Endothelial cell of umbilical vein (primary cell): Measurements from ENCODE around the gene OR5AU1. TPM values are rescaled to one million over a fixed set of nuclear protein-coding genes. Genes with fewer than 3 reads are reported as not detected.

Source experiments
- BruUV-seq: library from RNA; stranded (reverse); fragments of 400-500 nt; replicated peaks from 2 replicates; lab custom pipeline; 2021; lab: Mats Ljungman, UMichigan
- CTCF ChIA-PET: fragments of 300-600, 350-600 bp; sonication (Branson Sonifier 250); formaldehyde crosslinking; loops from one replicate; lab custom pipeline; 2021; ENCODE audit warnings: antibody characterized with exemption, inconsistent platforms; lab: Charles Lee
- POLR2A ChIA-PET: fragments of 300-600, 350-600 bp; sonication (Branson Sonifier 250); formaldehyde crosslinking; loops from one replicate; lab custom pipeline; 2021; ENCODE audit warnings: antibody characterized with exemption, inconsistent platforms; lab: Charles Lee
- DNase-seq: peaks from one replicate; pipeline ENCODE4 v3.0.0-alpha.2; 2011; ENCODE audit warnings: low read depth, low spot score
- FAIRE-seq: peaks from 2 replicates; lab custom pipeline; 2011; peaks lifted over from hg19 to GRCh38; lab: Jason Lieb, UNC
- H2AFZ ChIP-seq: 2 replicates; pipeline ENCODE4 v1.6.0; 2012; ENCODE audit warnings: low read depth, low read length, control low read depth, inconsistent platforms
- H3K27ac ChIP-seq: 2 replicates; pipeline ENCODE4 v1.5.1; 2011; ENCODE audit warnings: low read depth, mild to moderate bottlenecking, control low read depth, low read length, moderate library complexity; ENCODE audit not compliant: insufficient read depth
- H3K27me3 ChIP-seq, 2 experiments: 2 replicates each; pipeline versions ENCODE4 v1.6.0 to v1.6.1; 2011; ENCODE audit warnings: low read length in 2 of 2, mixed read lengths in 1 of 2; ENCODE audit not compliant: control insufficient read depth in 2 of 2, insufficient read depth in 2 of 2
- H3K36me3 ChIP-seq, 2 experiments: 2 replicates in 1 of 2; 3 replicates in 1 of 2; pipeline ENCODE4 v1.5.1; 2011; ENCODE audit warnings: low read length in 2 of 2, mild to moderate bottlenecking in 1 of 2, moderate library complexity in 1 of 2; ENCODE audit not compliant: control insufficient read depth in 2 of 2, insufficient read depth in 2 of 2; ENCODE audit errors: extremely low read depth in 1 of 2
- H3K4me1 ChIP-seq: 3 replicates; pipeline ENCODE4 v1.5.1; 2011; ENCODE audit warnings: mild to moderate bottlenecking, low read length; ENCODE audit not compliant: control insufficient read depth, insufficient read depth; ENCODE audit errors: extremely low read depth
- H3K4me2 ChIP-seq: 2 replicates; pipeline ENCODE4 v1.6.1; 2011; ENCODE audit warnings: low read length, control low read depth, mixed read lengths; ENCODE audit not compliant: insufficient read depth
- H3K4me3 ChIP-seq, 3 experiments: fragments of 200-600 bp in 1 of 3; sonication (generic), shearing (Covaris generic) in 1 of 3; replicated peaks in 1 of 3; 2 replicates each; pipeline ENCODE4 v1.5.1; 2011 to 2016; ENCODE audit warnings: control low read depth in 3 of 3, low read length in 3 of 3, mild to moderate bottlenecking in 2 of 3, inconsistent platforms in 1 of 3, low read depth in 1 of 3, moderate library complexity in 1 of 3; ENCODE audit not compliant: insufficient read depth in 1 of 3
- H3K79me2 ChIP-seq: 2 replicates; pipeline ENCODE4 v1.6.0; 2012; ENCODE audit warnings: low read length, inconsistent platforms; ENCODE audit not compliant: control insufficient read depth, insufficient read depth
- H3K9ac ChIP-seq: replicated peaks from 2 replicates; pipeline ENCODE3; 2011; ENCODE audit warnings: low read length, control low read depth; ENCODE audit not compliant: insufficient read depth; ENCODE audit errors: extremely low read depth
- H3K9me1 ChIP-seq: replicated peaks from 3 replicates; pipeline ENCODE4 v1.6.0; 2011; ENCODE audit warnings: mild to moderate bottlenecking, low read length; ENCODE audit not compliant: control insufficient read depth, insufficient read depth; ENCODE audit errors: extremely low read depth
- H3K9me3 ChIP-seq: replicated peaks from 2 replicates; pipeline ENCODE4 v1.5.1; 2012; ENCODE audit warnings: low read length, inconsistent platforms; ENCODE audit not compliant: control insufficient read depth, insufficient read depth
- H4K20me1 ChIP-seq: replicated peaks from 2 replicates; pipeline ENCODE3; 2011; ENCODE audit warnings: mild to moderate bottlenecking, low read length; ENCODE audit not compliant: control insufficient read depth, insufficient read depth; ENCODE audit errors: extremely low read depth
- CTCF ChIP-seq, 2 donors: IDR thresholded peaks; 1 replicate in 1 of 2; 2 replicates in 1 of 2; pipeline ENCODE4 v1.5.1; 2011; ENCODE audit warnings: low read length in 2 of 2, mild to moderate bottlenecking in 2 of 2, moderate library complexity in 2 of 2, control low read depth in 1 of 2, inconsistent platforms in 1 of 2, low read depth in 1 of 2; ENCODE audit not compliant: insufficient read depth in 1 of 2; ENCODE audit errors: extremely low read depth in 1 of 2
- EZH2 ChIP-seq: IDR thresholded peaks from 2 replicates; pipeline ENCODE4 v1.6.1; 2012; ENCODE audit warnings: borderline replicate concordance, low read depth, mild to moderate bottlenecking, moderate library complexity, low read length, inconsistent platforms; ENCODE audit not compliant: severe bottlenecking
- FOS ChIP-seq: IDR thresholded peaks from 2 replicates; pipeline ENCODE4 v1.6.1; 2011; ENCODE audit warnings: mild to moderate bottlenecking, low read length, moderate library complexity, borderline replicate concordance; ENCODE audit not compliant: insufficient read depth
- GATA2 ChIP-seq: IDR thresholded peaks from 2 replicates; pipeline ENCODE4 v1.7.0; 2011; ENCODE audit warnings: low read depth, mild to moderate bottlenecking, moderate library complexity, mixed read lengths, low read length; ENCODE audit not compliant: insufficient read length, insufficient read depth
- JUN ChIP-seq: IDR thresholded peaks from 2 replicates; pipeline ENCODE4 v1.6.1; 2011; ENCODE audit warnings: borderline replicate concordance, low read depth; ENCODE audit not compliant: insufficient read length, insufficient read depth
- MYC ChIP-seq: IDR thresholded peaks from one replicate; pipeline ENCODE4 v1.6.1; 2011; ENCODE audit warnings: mild to moderate bottlenecking, low read depth, low read length
- POLR2A ChIP-seq: IDR thresholded peaks from 2 replicates; pipeline ENCODE4 v1.6.1; 2012; ENCODE audit warnings: low read depth, mild to moderate bottlenecking, control low read depth, low read length
- POLR2AphosphoS5 ChIP-seq: IDR thresholded peaks from 2 replicates; pipeline ENCODE4 v1.6.1; 2012; ENCODE audit warnings: low read depth, mild to moderate bottlenecking, control low read depth, low read length, moderate library complexity; ENCODE audit not compliant: insufficient read depth
- dilution Hi-C: fragments of 300-500 bp; cut with MboI; formaldehyde crosslinking; loops from one replicate; pipeline ENCODE4 v1.15.0; 2019; ENCODE audit warnings: low sequenced_read_pairs; ENCODE audit not compliant: extremely low pct_ligation_motif_present
- intact Hi-C: fragments of 100-400 bp; cut with micrococcal nuclease; formaldehyde crosslinking; loops from one replicate; pipeline ENCODE4 v1.10.0; 2022
- polyA plus RNA-seq, 4 experiments: library from polyadenylated mRNA; depleted of rRNA in 3 of 4; stranded (reverse) in 3 of 4; unstranded in 1 of 4; fragments of >200 nt; gene quantifications; 2 replicates each; pipeline versions ENCODE4 v1.2.1 to v1.2.3, GENCODE V29; 2011 to 2012; ENCODE audit warnings: missing spikeins in 1 of 4
- total RNA-seq: library from RNA; stranded (reverse); gene quantifications from 2 replicates; pipeline ENCODE4 v1.2.3, GENCODE V29; 2021
- TF ChIP-seq, protein P1 (sequence below): IDR thresholded peaks from 2 replicates; pipeline ENCODE4 v1.6.1; 2011; ENCODE audit not compliant: insufficient read depth, insufficient read length

OR5AU1 gene
- total and polyA plus RNA-seq, 2 donors (not counting 3 experiments of a cell fraction or from before 2014, with no cell fraction given), result not detected

- peaks cover 5 to 18% of the 10 kb centered on the region in 2 experiments for H3K27me3 ChIP-seq
- H3K4me3 ChIP-seq, result no peak overlapping the region
- intact Hi-C loops (no loop called here), dilution Hi-C loops (no loop called here)
- no peaks in the 10 kb centered on the region for H3K79me2 ChIP-seq
- ChIA-PET CTCF (interaction anchor here (3.5 kb wide), 1 partner anchor 106 kb away, joined by 11 read pairs; no protein-coding TSS in a partner anchor), POLR2A (no interaction called here)
- H3K27ac ChIP-seq, result no peak overlapping the region
- no peaks in the 10 kb centered on the region for H3K9me1 ChIP-seq
- H3K36me3 ChIP-seq, result no peaks in the 10 kb centered on the region
- DNase-seq (no peak), FAIRE-seq (no peak)
- BruUV-seq, result no TSS peak
- no peak overlapping the region for H3K4me2 ChIP-seq
- no peak overlapping the region for H2AFZ ChIP-seq
- H4K20me1 ChIP-seq, result no peaks in the 10 kb centered on the region
- no peak for TF ChIP-seq GATA2
- TF ChIP-seq, protein P1, sequence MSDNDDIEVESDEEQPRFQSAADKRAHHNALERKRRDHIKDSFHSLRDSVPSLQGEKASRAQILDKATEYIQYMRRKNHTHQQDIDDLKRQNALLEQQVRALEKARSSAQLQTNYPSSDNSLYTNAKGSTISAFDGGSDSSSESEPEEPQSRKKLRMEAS, result no peak
- no peak for TF ChIP-seq FOS
- no peak for TF ChIP-seq POLR2A
- TF ChIP-seq POLR2AphosphoS5, result no peak
- TF ChIP-seq MYC, result no peak
- H3K9ac ChIP-seq, result no peak overlapping the region
- H3K4me1 ChIP-seq, result no peaks in the 10 kb centered on the region
- no peaks in the 10 kb centered on the region for H3K9me3 ChIP-seq
Observed at GRCh38 chr14:21121122-21121521, 34.7 kb downstream of the OR5AU1 start.

DNA sequence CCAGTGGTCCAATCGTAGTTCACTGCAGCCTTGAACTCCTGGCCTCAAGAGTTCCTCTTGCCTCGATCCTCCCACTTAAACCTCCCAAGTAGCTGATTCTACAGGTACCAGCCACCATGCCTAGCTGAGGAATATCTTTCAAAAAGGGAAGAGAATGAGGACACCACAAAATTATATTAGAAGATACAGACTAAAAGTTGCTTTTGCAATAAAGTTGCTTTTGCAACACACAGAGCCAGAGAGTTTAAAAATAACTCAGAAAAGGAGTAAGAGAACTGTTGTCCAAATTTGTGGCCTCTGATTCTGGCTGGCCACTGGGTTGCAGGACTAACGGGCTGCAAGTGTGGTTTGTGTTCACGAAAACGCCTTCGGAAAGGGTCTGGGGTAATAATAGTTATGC is 35.2 kb downstream of the OR5AU1 start:
- Histone ChIP-seq H3K36me3 (no peaks in the 10 kb centered on the region), H3K79me2 (no peaks in the 10 kb centered on the region), H4K20me1 (no peaks in the 10 kb centered on the region), H3K4me1 (no peaks in the 10 kb centered on the region), H3K9ac (no peak overlapping the region), H3K27ac (no peak overlapping the region), H3K9me1 (no peaks in the 10 kb centered on the region), H2AFZ (no peak overlapping the region), H3K27me3 (peaks cover 3 to 17% of the 10 kb centered on the region in 2 experiments), H3K4me2 (no peak overlapping the region), H3K4me3 (no peak overlapping the region), H3K9me3 (no peaks in the 10 kb centered on the region)
- dilution Hi-C loops (no loop called here), intact Hi-C loops (no loop called here)
- ChIA-PET CTCF (no interaction called here), POLR2A (no interaction called here)
- TF ChIP-seq JUN (no peak), EZH2 (no peak), MYC (no peak), GATA2 (no peak), POLR2AphosphoS5 (no peak), FOS (no peak), POLR2A (no peak), CTCF (IDR thresholded peaks at IDR 0.05; ENCODE audit: extremely low read depth in 1 of 2, insufficient read depth in 1 of 2, low read depth in 1 of 2, low read length in 2 of 2) (no peak)
- TF ChIP-seq, protein P1, result no peak
- no peak for DNase-seq
- no peak for FAIRE-seq
- BruUV-seq, result no TSS peak
